ENCODE results near the gene SIL1. TPM values are rescaled to one million over a fixed set of nuclear protein-coding genes. Genes with fewer than 3 reads are reported as not detected.
"Not testable (repeated sequence)": the region's sequence is repeated elsewhere in the genome, so short reads cannot be mapped to it uniquely, and the experiment has no call there.

SIL1 gene
- polyA plus RNA-seq, 2 donors: 27.2 to 31.7 TPM

DNA sequence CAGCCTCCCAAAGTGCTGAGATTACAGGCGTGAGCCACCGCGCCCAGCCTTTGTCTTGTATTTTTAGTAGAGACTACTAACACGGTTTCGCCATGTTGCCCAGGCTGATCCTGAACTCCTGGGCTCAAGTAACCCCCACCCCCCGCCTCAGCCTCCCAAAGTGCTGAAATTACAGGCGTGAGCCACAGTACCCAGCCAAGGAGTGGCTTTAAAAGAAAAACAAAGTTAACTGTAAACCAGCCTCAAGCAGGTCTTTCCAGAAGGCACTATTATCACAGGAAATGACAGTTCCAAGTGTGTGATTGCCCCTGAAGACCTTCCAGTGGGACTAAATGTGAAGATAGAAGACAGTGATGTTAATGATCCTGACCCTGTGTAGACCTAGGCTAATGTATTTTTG is 31.1 kb downstream of the SIL1 start:
- no peak overlapping the region for H3K4me3 ChIP-seq (ENCODE audit: low read depth in 1 of 2, low read length in 2 of 2)
- H3K4me1 ChIP-seq (ENCODE audit: control insufficient read depth in 2 of 2, insufficient read depth in 2 of 2, low read length in 1 of 2): no peaks in the 10 kb centered on the region
- no peaks in the 10 kb centered on the region for H3K27me3 ChIP-seq (ENCODE audit: control insufficient read depth in 1 of 2, insufficient read depth in 2 of 2, low read length in 2 of 2)
- WGBS, 2 donors: 89 to 96% methylated on average over 7 of the region's 7 CpGs
- no peaks in the 10 kb centered on the region for H3K36me3 ChIP-seq (ENCODE audit: control insufficient read depth in 2 of 2, insufficient read depth in 2 of 2, low read length in 1 of 2)
- H3K9me3 ChIP-seq (ENCODE audit: control insufficient read depth in 2 of 2, insufficient read depth in 1 of 2, low read depth in 1 of 2, low read length in 1 of 2): peaks cover 0 to under 1% of the 10 kb centered on the region in 2 donors
- H3K27ac ChIP-seq (ENCODE audit: low read depth in 2 of 2, low read length in 1 of 2): no peak overlapping the region

DNA sequence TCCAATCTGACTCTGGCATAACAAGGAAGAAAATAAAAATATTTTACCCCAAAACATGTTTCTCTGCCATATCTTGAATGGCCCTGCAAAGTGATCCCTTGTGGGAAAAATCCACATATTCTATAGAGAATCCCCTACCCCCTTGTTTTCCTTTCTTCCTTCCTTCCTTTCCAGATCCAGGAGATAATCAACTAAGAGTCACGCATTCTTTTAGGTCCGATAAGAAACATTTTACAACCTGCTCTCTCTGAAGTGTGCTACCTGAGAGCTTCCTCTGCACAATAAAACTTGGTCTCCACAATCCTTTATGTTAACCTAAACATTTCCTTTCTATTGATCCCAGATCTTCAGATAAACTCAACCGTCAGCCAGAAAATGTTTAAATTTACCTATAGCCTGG is 33.3 kb downstream of the SIL1 start:
- H3K27ac ChIP-seq (ENCODE audit: low read depth in 2 of 2, low read length in 1 of 2); H3K4me3 ChIP-seq (ENCODE audit: low read depth in 1 of 2, low read length in 2 of 2); H3K36me3 ChIP-seq (ENCODE audit: control insufficient read depth in 2 of 2, insufficient read depth in 2 of 2, low read length in 1 of 2); H3K4me1 ChIP-seq (ENCODE audit: control insufficient read depth in 2 of 2, insufficient read depth in 2 of 2, low read length in 1 of 2); H3K9me3 ChIP-seq (ENCODE audit: control insufficient read depth in 2 of 2, insufficient read depth in 1 of 2, low read depth in 1 of 2, low read length in 1 of 2); H3K27me3 ChIP-seq (ENCODE audit: control insufficient read depth in 1 of 2, insufficient read depth in 2 of 2, low read length in 2 of 2): not testable (repeated sequence)
- 89 to 98% methylated on average over 3 of the region's 3 CpGs for WGBS, 2 donors

DNA sequence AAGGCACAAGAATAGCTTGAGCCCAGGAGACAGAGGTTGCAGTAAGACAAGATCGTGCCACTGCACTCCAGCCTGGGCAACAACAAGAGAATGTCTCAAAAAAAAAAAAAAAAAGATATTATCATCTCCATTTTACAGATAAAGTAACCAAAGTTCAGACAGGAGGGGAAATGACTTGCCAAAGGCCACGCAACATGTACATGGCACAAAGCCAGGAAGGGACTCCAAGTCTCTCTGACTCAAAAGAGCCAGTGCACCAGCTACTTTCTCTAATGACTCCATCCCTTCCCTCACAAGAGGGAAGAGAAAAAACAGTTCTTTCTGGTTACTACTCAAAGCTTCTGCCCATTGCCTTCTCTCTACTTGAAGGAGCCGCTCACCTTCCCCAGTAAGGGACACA is 34.1 kb downstream of the SIL1 start:
- Histone ChIP-seq H3K4me1 (ENCODE audit: control insufficient read depth in 2 of 2, insufficient read depth in 2 of 2, low read length in 1 of 2) (no peaks in the 10 kb centered on the region), H3K27me3 (ENCODE audit: control insufficient read depth in 1 of 2, insufficient read depth in 2 of 2, low read length in 2 of 2) (no peaks in the 10 kb centered on the region), H3K27ac (ENCODE audit: low read depth in 2 of 2, low read length in 1 of 2) (no peak overlapping the region), H3K9me3 (ENCODE audit: control insufficient read depth in 2 of 2, insufficient read depth in 1 of 2, low read depth in 1 of 2, low read length in 1 of 2) (no peaks in the 10 kb centered on the region), H3K36me3 (ENCODE audit: control insufficient read depth in 2 of 2, insufficient read depth in 2 of 2, low read length in 1 of 2) (no peaks in the 10 kb centered on the region), H3K4me3 (ENCODE audit: low read depth in 1 of 2, low read length in 2 of 2) (no peak overlapping the region)
- WGBS, 2 donors: 76 to 85% methylated on average over 3 of the region's 3 CpGs

DNA sequence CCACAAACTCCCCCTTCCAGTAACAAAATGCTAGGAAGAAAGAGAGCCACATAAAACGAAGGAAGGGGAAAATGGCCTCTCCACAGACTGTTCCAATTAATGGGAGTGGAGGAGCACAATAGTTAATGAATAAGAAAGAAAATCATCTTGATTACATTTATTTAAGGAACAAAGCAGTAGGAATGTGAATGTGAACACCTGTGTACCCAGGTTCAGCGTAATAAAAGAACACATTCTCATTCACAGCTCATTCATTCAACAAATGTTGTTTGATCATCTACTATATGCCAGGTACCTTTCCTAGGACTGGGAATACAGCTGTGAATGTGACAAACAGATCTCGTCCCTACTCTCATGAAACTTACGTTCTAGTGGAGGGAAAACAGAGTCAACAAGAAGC is 35.7 kb downstream of the SIL1 start:
- H3K9me3 ChIP-seq (ENCODE audit: control insufficient read depth in 2 of 2, insufficient read depth in 1 of 2, low read depth in 1 of 2, low read length in 1 of 2): no peaks in the 10 kb centered on the region
- H3K27me3 ChIP-seq (ENCODE audit: control insufficient read depth in 1 of 2, insufficient read depth in 2 of 2, low read length in 2 of 2): no peaks in the 10 kb centered on the region
- no peak overlapping the region for H3K4me3 ChIP-seq (ENCODE audit: low read depth in 1 of 2, low read length in 2 of 2)
- no peaks in the 10 kb centered on the region for H3K36me3 ChIP-seq (ENCODE audit: control insufficient read depth in 2 of 2, insufficient read depth in 2 of 2, low read length in 1 of 2)
- WGBS, 2 donors: 74 to 90% methylated on average over 4 of the region's 4 CpGs
- H3K27ac ChIP-seq (ENCODE audit: low read depth in 2 of 2, low read length in 1 of 2): no peak overlapping the region
- H3K4me1 ChIP-seq (ENCODE audit: control insufficient read depth in 2 of 2, insufficient read depth in 2 of 2, low read length in 1 of 2): no peaks in the 10 kb centered on the region

DNA sequence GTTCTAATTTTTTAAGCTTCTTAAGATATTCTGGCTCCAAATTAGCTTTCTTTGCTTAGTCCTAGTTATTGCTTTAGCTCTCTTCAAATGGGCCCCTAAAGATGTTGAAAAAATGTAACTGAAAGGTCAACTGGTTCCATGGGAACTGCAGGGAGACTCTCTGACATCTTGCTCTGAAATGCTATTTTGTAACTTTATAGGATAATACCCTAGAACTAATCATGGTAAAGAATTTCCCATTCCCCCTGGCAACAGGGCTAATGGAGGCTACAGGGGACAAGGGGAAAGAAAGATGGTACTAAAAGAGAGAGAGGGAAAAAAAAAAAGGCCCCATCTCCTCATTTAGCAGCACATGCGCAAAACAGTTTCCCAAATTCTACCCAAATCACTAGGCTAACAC is 39.4 kb downstream of the SIL1 start:
- H3K36me3 ChIP-seq (ENCODE audit: control insufficient read depth in 2 of 2, insufficient read depth in 2 of 2, low read length in 1 of 2): no peaks in the 10 kb centered on the region
- H3K4me1 ChIP-seq (ENCODE audit: control insufficient read depth in 2 of 2, insufficient read depth in 2 of 2, low read length in 1 of 2): peaks cover 2% of the 10 kb centered on the region in 2 donors
- peaks cover 0 to 2% of the 10 kb centered on the region in 2 donors for H3K9me3 ChIP-seq (ENCODE audit: control insufficient read depth in 2 of 2, insufficient read depth in 1 of 2, low read depth in 1 of 2, low read length in 1 of 2)
- H3K4me3 ChIP-seq (ENCODE audit: low read depth in 1 of 2, low read length in 2 of 2): no peak overlapping the region
- 100% methylated on average over 1 of the region's 1 CpG for WGBS, 2 donors
- H3K27me3 ChIP-seq (ENCODE audit: control insufficient read depth in 1 of 2, insufficient read depth in 2 of 2, low read length in 2 of 2): no peaks in the 10 kb centered on the region
- no peak overlapping the region for H3K27ac ChIP-seq (ENCODE audit: low read depth in 2 of 2, low read length in 1 of 2)

DNA sequence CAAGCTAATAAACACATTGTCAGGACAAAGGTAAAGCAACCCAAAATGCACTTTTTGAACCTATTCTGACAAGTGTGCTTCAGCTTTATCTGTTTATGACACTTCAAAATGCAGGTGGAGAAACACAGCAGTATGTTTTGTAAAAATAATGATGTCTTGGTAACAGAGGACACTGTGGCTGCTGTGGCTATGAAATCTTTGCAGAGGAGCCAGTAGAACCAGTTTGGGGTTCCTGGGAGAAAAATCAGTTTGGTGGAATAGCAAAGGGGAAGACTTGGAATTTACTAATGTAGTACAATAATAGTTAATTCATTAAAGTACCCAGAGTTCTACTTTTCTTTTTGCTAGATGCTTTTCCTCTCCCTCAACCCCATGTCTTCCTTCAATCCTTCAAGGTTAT is 40.6 kb downstream of the SIL1 start:
- no peaks in the 10 kb centered on the region for H3K27me3 ChIP-seq (ENCODE audit: control insufficient read depth in 1 of 2, insufficient read depth in 2 of 2, low read length in 2 of 2)
- H3K9me3 ChIP-seq (ENCODE audit: control insufficient read depth in 2 of 2, insufficient read depth in 1 of 2, low read depth in 1 of 2, low read length in 1 of 2): peaks cover 0 to 2% of the 10 kb centered on the region in 2 donors
- no peak overlapping the region for H3K27ac ChIP-seq (ENCODE audit: low read depth in 2 of 2, low read length in 1 of 2)
- no peak overlapping the region for H3K4me3 ChIP-seq (ENCODE audit: low read depth in 1 of 2, low read length in 2 of 2)
- H3K36me3 ChIP-seq (ENCODE audit: control insufficient read depth in 2 of 2, insufficient read depth in 2 of 2, low read length in 1 of 2): no peaks in the 10 kb centered on the region
- H3K4me1 ChIP-seq (ENCODE audit: control insufficient read depth in 2 of 2, insufficient read depth in 2 of 2, low read length in 1 of 2): peaks cover 2% of the 10 kb centered on the region in 2 donors

DNA sequence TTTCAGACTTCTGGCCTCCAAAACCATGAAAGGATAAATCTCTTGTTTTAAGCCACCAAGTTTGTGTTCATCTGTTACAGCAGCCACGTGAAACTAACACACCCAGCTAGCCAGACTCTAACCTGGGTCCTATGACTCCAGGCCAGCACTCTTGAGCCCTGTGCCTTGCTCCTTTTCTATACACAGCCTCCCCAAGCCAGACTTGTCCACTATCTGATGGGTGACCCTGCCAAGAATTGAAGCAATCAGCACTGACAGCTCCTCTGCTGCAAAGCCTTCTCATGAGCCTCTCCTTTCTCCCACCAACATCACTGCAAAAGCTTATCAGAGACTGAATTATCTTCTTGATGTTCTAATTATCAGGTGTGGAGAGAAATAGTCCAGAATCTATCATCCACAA is 41.4 kb downstream of the SIL1 start:
- WGBS, 2 donors: 96% methylated on average over 1 of the region's 1 CpG
- no peak overlapping the region for H3K4me3 ChIP-seq (ENCODE audit: low read depth in 1 of 2, low read length in 2 of 2)

DNA sequence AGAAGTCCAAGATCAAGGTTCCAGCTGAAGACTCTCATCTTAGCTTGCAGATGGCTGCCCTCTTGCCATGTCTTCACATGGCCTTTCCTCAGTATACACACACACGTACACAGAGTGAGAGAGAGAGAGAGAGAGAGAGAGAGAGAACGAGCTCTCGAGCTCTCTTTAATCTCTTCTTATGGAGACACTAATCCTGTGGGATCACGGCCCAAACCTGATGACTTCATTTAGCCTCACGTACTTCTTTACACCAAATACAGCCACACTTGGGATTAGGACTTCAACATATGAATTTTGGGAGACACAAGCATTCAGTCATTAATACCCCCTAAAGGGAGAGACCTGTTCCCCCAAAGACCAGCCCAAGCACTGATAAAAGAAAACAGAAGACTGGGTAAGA is 42.8 kb downstream of the SIL1 start:
- no peaks in the 10 kb centered on the region for H3K27me3 ChIP-seq (ENCODE audit: control insufficient read depth in 1 of 2, insufficient read depth in 2 of 2, low read length in 2 of 2)
- H3K36me3 ChIP-seq (ENCODE audit: control insufficient read depth in 2 of 2, insufficient read depth in 2 of 2, low read length in 1 of 2): no peaks in the 10 kb centered on the region
- 57 to 65% methylated on average over 5 of the region's 5 CpGs for WGBS, 2 donors
- no peak overlapping the region for H3K27ac ChIP-seq (ENCODE audit: low read depth in 2 of 2, low read length in 1 of 2)
- peaks cover 0 to 2% of the 10 kb centered on the region in 2 donors for H3K9me3 ChIP-seq (ENCODE audit: control insufficient read depth in 2 of 2, insufficient read depth in 1 of 2, low read depth in 1 of 2, low read length in 1 of 2)
- no peak overlapping the region for H3K4me3 ChIP-seq (ENCODE audit: low read depth in 1 of 2, low read length in 2 of 2)
- H3K4me1 ChIP-seq (ENCODE audit: control insufficient read depth in 2 of 2, insufficient read depth in 2 of 2, low read length in 1 of 2): peaks cover 4 to 7% of the 10 kb centered on the region in 2 donors

More for the DNA sequence above, 41.4 kb downstream of the SIL1 start:
- H3K27ac ChIP-seq (ENCODE audit: low read depth in 2 of 2, low read length in 1 of 2): no peak overlapping the region
- peaks cover 0 to 2% of the 10 kb centered on the region in 2 donors for H3K9me3 ChIP-seq (ENCODE audit: control insufficient read depth in 2 of 2, insufficient read depth in 1 of 2, low read depth in 1 of 2, low read length in 1 of 2)
- no peaks in the 10 kb centered on the region for H3K36me3 ChIP-seq (ENCODE audit: control insufficient read depth in 2 of 2, insufficient read depth in 2 of 2, low read length in 1 of 2)
- no peaks in the 10 kb centered on the region for H3K27me3 ChIP-seq (ENCODE audit: control insufficient read depth in 1 of 2, insufficient read depth in 2 of 2, low read length in 2 of 2)
- peaks cover 2% of the 10 kb centered on the region in 2 donors for H3K4me1 ChIP-seq (ENCODE audit: control insufficient read depth in 2 of 2, insufficient read depth in 2 of 2, low read length in 1 of 2)

DNA sequence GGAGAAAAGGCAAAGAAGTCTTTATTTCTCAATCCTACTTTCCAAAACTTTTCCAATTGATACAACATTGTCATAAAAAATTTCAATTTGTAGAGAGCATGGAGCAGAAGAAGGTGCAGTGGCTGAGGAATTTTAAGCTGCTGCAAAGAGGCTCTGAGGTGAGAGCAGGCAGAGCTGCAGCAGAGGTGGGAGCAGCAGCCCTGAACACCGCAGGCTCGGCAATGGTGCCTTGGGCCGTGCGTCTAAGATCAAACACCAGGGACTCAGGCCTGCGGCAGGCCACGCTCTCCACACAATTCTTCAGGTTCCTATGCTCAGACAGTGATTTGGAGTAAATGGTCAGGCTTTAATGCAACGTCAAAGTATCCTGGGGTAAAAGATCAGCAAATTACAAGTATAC is 46.3 kb downstream of the SIL1 start:
- Histone ChIP-seq H3K27ac (ENCODE audit: low read depth in 2 of 2, low read length in 1 of 2) (no peak overlapping the region), H3K4me1 (ENCODE audit: control insufficient read depth in 2 of 2, insufficient read depth in 2 of 2, low read length in 1 of 2) (peaks cover 10 to 14% of the 10 kb centered on the region in 2 donors), H3K36me3 (ENCODE audit: control insufficient read depth in 2 of 2, insufficient read depth in 2 of 2, low read length in 1 of 2) (no peaks in the 10 kb centered on the region), H3K4me3 (ENCODE audit: low read depth in 1 of 2, low read length in 2 of 2) (no peak overlapping the region), H3K27me3 (ENCODE audit: control insufficient read depth in 1 of 2, insufficient read depth in 2 of 2, low read length in 2 of 2) (no peaks in the 10 kb centered on the region), H3K9me3 (ENCODE audit: control insufficient read depth in 2 of 2, insufficient read depth in 1 of 2, low read depth in 1 of 2, low read length in 1 of 2) (peaks cover 0 to 2% of the 10 kb centered on the region in 2 donors)
- WGBS, 2 donors: 93 to 96% methylated on average over 7 of the region's 7 CpGs

DNA sequence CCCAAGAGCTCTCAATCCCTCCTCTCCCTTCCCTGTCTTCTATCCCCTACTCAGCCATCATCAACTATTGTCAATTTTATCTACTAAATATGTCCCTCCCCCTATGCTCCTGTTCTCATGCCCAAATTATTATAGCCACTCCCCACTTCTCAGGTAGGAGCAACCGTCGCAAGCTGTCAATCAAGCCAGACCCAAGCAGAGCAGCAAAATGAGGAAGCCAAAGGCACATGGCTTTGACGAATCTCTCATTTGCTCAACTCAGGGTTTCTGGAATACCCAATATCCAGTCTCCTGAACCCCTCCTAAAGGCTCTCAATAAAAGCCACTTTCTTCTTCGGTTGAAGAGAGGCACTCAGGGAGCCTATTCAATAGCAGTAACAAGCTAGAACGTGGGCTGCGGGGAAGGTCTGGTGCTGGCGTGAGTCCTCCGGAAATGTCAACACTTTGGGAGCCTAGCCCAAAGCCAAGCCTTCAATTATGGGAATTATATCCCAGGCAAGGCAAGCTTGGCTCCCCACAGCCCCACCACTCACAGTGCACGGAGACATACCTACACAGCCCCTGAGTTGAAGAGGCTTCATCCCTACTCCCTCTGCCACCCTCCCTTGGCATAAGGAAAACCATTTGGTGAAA is 47.7 kb downstream of the SIL1 start:
- Histone ChIP-seq H3K9me3 (ENCODE audit: control insufficient read depth in 2 of 2, insufficient read depth in 1 of 2, low read depth in 1 of 2, low read length in 1 of 2) (no peaks in the 10 kb centered on the region), H3K4me1 (ENCODE audit: control insufficient read depth in 2 of 2, insufficient read depth in 2 of 2, low read length in 1 of 2) (peaks cover 9 to 12% of the 10 kb centered on the region in 2 donors), H3K27me3 (ENCODE audit: control insufficient read depth in 1 of 2, insufficient read depth in 2 of 2, low read length in 2 of 2) (no peaks in the 10 kb centered on the region), H3K27ac (ENCODE audit: low read depth in 2 of 2, low read length in 1 of 2) (no peak overlapping the region), H3K36me3 (ENCODE audit: control insufficient read depth in 2 of 2, insufficient read depth in 2 of 2, low read length in 1 of 2) (no peaks in the 10 kb centered on the region), H3K4me3 (ENCODE audit: low read depth in 1 of 2, low read length in 2 of 2) (no peak overlapping the region)
- WGBS, 2 donors: 77 to 80% methylated on average over 9 of the region's 9 CpGs

Data from esophagus (tissue), 2 donors.